ENCODE data around the gene FPGS.
"Not testable (repeated sequence)": the region's sequence is repeated elsewhere in the genome, so short reads cannot be mapped to it uniquely, and the experiment has no call there.

FPGS gene

DNA sequence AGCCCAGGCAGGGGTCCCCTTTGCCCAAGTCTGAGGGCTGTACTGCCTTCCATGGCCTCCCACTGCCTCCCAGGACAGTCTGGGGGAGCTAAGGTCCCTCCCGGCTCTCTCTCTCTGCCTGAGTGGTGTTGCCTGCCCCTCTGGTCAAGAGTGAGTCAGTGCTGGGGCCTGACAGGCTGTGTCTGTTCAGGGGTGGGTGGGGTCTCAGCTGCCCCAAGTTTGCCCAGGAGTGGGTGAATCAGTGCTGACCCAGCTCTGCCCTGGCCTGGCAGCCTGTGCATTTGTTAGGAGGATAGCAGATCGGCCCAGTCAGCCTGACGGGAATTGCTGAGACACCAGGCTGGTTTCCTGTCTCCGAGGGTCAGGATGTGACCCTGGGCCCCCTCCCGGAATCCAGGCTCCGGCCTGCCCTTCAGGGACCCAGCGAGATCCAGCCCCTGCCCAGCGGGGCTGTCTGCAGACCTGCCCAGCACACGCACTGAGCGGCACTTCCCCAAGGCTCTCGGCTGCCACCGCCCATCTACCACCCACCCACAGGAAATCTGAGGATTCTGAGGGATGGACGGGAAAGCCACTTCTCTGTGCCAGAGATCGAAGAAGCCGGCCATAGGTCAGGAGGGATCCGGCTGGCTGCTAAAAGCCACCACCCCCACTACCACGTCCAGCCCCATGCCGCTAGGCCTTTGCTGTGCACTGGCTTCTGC lies 35.8 kb downstream of the FPGS start:
- peak in 1 of 2 experiments; percentile 15 for DNase-seq (ENCODE audit: low read depth in 2 of 2)

DNA sequence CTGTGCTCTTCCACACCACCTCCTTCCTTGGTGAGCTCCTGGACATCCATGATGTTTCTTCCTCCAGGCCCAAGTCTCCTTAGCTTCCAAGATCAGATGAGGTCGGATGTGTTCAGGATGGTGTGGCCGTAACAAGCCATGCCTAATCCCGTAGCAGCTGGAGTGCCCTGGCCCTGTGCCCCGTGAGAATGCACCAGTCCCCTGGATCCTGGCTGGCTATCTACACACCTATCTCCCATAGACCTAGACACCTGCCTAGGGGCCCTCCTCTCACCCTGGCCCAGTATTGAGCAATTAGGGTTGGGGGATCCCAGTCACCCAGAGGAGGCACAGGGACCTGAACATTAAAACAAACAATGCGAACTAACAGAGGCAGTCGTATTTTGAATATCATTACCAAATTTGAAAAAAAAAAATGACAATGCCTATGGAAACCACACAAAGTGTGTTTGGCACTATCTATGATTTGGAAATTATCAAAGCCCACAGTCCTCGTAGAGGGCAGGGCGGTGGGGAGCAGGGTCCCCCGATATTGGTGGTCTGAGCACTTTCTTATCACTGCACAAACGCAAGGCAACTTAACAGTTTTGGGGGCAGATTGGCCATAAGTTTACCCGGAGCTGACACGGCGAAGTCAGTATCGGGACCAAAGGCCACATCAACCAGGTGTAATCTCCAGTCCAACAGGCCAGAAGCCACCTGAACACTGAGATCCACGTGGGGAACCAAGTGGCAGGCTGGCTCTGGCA lies 38.6 kb downstream of the FPGS start:
- DNase-seq (ENCODE audit: low read depth in 2 of 2), result no peak

DNA sequence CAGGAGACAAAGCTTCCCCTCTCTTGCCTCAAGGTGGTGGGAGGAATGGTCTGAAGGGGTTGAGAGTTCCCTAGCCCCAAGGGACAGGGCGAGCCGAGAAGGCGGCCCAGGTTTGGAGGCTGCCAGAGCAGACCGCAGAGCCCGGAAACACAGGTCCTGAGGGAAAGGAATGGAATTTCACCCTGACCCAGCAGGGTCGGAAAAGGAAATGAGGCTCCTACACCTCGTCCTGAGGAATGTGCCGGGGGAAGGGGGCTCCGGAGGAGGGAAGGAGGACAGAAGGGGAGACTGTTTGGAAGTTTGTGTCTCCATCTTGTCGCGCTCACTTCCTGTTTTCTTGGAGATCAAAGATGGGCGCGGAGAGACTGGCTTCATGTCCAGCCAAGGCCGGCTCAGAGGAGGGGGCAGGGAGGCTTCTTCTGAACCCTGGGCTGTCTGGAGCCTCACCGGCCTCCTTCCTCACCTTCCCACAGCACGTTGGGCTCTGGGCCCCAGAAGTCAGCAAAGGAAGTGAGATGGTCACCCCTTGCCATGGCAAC lies 42.2 kb downstream of the FPGS start:
- no peak for DNase-seq (ENCODE audit: low read depth in 2 of 2)

DNA sequence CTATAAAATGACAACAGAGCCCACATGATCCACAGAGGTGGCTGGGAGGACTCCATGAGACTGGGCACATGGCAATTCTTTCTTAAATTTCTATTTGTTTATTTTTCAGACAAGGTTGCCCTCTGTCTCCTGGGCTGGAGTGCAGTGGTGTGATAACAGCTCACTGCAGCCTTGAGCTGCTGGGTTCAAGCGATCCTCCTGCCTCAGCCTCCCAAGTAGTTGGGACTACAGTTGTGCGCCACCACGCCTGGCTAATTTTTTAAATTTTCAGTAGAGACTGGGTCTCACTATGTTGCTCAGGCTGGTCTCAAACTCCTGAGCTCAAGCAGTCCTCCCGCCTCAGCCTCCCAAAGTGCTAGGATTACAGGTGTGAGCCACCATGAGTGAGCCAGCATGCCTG lies 42.9 kb downstream of the FPGS start:
- DNase-seq (ENCODE audit: low read depth in 2 of 2), result not testable (repeated sequence)

DNA sequence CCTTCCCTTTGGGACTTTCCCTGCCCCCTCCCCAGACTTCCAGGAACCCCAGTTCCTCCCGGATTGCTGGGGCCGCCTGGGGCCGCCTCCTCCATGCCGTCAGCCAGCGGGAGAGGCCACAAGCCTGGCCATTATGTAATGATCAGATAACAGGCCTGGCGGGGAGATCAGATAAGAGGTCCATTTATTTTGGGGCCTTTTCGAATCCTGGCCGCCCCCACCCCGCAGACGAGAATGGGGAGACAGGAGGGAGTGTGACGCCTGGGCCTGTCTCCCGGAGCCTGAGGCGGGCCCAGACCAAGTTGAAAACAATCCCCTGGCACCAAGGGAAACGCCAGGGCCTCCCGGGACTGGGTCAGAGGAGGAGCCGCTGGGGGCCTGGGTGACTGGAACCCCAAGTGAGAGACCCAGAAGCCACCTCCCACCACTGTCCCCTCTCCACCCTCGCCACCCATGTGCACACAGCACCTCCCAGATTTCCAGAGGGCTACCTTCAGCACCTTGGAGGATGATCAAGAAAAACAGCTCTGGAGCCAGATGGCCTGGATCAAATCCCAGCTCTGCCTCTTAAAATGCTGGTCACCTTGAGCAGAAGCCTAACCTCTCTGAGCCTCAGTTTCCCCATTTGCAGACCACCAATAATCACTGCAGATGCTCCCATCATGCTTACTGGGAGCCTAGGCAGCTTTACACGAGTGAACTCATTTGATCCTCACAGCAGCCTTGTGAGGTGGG lies 43.9 kb downstream of the FPGS start:
- DNase-seq (ENCODE audit: low read depth in 2 of 2), result no peak

DNA sequence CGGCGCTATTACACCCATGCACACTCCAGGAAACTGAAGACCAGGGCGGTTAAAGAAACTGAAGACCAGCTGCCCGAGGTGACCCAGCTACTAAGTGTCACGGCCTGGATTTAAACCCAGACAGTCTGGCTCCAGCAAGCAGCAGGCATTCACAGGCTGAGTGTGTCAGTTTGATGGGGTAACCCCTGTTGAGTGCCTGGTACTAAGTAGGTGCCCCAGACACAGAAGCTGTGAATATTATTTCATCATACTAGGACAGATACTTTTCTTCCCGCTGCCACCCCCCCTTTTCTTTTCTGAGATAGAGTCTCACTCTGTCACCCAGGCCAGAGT lies 44.5 kb downstream of the FPGS start:
- no peak for DNase-seq (ENCODE audit: low read depth in 2 of 2)

DNA sequence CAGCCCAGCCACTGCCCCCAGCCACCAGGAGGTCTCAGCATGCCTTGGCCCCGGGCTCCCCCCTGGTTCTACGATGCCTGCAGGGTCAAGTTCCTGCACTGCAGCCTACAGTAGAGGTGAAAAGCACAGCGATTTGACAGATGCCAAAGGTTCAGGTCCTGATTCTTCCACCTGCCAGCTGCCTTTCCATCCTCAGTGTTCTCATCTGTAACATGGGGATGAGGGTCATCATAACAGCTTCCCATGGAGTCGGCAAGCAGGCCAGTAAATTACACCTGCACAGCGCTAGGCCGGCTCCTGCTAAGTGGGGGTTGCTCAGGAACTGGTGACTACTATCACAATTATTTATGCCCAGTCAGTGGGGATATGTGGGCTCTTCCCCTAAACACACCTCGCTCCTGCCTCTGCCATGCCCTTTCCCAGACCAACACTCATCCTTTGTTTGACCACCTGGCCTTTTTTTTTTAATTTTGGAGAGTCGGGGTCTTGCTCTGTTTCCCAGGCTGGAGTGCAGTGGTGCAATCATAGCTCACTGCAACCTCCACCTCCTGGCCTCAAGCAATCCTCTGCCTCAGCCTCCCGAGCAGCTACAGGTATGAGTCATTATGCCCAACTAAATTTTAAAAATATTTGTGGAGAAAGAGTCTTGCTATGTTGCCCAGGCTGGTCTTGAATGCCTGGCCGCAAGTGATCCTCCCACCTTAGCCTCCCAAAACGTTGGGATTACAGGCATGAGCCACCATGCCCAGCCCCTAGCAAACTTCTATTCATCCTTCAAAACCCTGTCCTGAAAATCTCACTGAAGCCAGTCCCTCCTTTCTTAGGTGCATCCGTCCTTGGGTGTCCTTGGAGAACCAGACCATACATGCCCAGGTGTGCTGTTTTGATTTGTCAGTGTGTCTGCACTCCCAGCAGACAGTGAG lies 45.4 kb downstream of the FPGS start:
- DNase-seq (ENCODE audit: low read depth in 2 of 2), result no peak

DNA sequence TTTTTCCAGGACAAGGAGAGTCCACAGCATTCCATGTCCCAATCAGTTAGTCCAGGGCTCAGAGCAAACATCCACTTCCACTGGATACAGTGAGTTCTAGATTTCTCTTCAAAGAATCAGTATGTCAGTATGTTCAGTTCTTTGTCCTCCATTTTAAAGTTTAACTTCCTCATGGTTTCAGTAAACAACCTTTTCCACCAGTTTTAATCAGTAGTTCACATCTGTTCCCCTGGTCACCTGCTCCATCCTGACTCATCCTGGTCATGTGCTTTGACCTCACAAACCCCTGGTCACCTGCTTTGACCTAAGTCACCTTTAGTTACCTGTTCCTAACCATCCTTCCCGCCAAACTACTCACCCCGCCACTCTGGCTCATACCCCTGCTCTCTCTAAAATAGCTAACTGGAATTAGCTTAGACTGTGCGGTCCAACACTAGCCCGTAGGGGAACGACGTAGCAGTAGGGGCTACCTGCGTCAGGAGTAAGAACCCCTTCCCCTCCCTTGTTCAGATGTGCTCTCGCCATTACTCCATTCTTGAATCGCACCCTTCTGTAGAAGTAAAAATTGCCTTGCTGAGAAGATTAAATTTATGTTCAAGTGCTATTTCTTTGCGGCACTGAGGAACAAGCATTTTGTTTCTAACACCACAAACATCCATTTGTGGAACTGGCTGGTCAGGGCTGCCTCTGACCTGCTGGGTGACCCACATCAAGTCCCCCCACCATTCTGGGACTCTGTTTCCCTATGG lies 46.2 kb downstream of the FPGS start:
- DNase-seq (ENCODE audit: low read depth in 2 of 2), result no peak

DNA sequence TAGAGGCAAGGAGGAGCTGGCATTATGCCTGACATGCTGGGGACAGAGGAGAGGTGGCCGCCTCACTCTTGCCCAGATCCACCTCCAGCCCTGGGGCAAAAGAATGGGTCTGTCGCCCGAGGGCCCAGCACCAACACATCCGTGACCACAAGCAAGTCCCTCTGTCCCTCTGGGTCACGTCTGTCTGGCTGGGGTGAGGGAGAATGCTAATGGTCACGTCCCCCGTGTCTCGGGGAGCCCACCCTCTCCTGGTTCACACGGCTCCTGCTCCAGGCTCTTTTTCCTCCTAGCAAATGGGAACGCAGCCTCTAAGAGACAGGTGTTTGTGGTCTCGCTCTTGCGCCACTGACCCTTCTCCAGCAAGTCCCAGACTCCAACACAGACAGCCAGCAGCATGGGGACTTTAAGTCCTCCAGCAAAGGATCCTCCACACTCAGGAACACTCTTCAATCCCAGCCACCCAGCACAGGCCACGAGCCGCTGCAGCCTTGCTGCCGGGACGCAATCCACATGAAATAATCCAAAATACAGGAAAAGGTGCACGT lies 47.7 kb downstream of the FPGS start:
- DNase-seq (ENCODE audit: low read depth in 2 of 2), result no peak

DNA sequence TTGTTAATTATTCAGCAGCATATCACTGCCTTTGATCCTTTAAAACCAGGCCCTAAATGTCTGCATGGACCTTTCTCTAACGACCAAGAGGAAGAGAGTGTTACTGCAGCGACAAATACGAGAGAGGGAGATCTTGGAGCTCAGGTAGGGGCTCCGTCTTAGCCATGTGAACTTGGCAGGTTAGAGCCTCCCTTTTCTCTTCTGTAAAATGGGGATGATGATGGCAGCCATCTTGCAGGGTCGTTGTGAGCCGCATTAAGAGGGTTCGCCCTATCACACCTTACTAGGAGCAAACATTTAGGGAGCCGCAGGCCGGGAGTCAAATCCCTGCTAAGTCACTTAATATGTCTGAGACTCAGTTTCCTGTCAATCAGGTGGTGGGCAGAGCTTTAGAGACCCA lies 50.1 kb downstream of the FPGS start:
- DNase-seq (ENCODE audit: low read depth in 2 of 2), result no peak

DNA sequence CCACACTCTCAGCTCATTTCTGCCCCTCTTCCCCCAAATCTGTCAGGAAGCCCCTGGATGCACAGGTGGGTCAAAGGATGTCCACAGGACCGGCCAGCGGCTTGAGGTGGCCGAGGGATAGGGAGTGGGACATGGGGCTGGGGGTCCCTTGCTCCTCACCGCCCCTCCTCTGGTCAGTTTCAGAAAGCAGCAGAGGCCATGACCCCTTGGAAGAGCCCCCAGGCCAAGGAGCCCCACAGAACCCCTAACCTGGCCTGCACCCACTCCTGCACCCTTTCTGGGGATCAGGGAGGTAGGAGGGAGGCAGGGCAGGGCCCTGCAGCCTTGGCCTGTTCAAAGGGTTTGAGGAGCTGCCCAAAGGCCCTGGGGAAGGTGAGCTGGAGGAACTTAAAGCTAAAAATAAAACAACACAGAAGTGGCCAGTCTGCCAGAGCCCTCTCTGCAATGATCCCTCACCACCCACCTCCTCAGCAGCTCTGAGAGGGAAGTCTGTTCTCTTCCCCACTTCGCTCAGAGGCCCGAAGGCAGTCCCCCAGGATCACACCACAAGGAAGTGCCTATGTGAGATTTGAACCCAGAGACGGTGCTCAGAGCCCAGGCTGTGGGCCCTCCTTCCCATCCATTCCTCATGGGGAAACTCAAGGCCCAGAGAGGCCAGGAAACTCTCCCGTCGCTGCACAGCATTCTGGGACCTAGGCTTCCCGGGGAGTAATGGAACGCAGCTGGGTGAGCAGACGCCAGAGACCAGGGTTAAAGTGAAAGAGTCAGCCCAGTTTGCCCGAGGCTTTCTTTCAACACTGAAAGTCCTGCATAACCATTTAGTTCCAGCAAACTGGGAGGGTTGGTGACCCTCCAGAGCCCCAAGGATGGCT lies 50.9 kb downstream of the FPGS start:
- no peak for DNase-seq (ENCODE audit: low read depth in 2 of 2)

DNA sequence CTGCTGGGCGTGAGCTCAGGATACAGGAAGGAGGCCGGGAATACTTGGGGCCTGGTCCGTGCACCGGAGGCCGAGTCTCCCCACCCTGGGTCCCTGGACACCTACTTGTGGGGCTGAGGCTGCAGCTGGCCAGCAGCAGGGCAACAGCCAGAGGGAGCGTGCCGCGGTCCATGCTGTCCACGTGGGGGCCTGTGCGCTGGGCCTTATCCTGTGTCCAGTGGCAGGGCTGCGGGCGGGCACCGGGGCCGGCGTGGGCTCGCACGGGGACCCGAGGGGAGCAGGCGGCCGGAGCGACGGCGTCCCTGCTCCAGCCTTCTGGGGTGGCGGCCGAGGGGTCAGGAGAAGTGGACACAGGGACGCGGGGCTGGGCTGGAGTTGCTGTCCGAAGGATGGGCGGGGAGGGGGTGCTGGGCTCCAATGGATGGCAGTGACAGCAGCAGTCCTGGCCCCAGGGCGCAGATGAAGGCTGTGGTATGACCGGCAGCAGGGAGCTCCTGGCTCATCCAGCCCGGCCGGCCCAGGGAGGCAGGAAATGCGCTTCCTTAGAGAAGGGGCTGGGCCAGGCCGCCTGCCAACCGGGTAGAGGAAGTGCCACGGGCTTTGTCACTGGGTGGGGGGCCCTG lies 51.6 kb downstream of the FPGS start, which contains the start of gene ENG:
Gene ENG, minus strand, starts transcription at position 475 of the 623 bp plus-strand sequence. Its CDS starts 303 bp downstream, at position 172.
- DNase-seq (ENCODE audit: low read depth in 2 of 2), result no peak

DNA sequence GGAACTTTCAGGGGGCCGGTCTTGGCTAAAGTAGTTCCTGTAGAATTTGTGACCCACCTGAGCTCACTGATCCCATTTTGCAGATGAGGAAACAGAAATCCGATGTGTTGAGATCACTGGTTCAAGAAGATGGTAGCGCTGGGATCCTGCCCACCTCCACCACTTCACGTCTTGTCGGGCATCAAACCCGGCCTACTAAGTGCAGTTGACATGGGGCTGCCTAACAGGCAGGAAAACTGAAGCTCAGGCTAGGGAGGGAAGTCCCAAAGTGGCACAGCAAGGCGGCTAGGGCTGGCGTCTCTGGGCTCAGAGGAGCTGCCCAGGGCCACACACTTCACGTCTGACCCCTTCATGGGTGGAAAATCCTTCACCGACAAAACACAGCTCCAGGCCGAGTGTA lies 52.3 kb downstream of the FPGS start:
- no peak for DNase-seq (ENCODE audit: low read depth in 2 of 2)

DNA sequence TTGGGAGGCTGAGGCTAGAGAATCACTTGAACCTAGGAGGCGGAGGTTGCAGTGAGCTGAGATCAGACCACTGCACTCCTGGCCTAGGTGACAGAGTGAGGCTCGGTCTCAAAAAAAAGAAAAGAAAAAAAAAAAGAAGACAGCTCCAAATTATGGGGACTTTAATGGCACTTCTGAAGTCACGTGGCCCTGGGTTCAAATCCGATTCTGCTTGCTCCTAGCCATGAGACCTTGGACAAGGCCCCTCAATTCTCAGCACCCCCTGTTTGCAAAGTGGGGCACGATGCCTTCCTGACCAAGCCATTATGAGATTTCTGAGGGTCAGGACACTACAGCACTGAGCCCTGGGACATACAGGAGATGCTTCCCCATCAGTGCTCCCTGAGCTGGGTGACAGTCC lies 52.8 kb downstream of the FPGS start:
- no peak for DNase-seq (ENCODE audit: low read depth in 2 of 2)

DNA sequence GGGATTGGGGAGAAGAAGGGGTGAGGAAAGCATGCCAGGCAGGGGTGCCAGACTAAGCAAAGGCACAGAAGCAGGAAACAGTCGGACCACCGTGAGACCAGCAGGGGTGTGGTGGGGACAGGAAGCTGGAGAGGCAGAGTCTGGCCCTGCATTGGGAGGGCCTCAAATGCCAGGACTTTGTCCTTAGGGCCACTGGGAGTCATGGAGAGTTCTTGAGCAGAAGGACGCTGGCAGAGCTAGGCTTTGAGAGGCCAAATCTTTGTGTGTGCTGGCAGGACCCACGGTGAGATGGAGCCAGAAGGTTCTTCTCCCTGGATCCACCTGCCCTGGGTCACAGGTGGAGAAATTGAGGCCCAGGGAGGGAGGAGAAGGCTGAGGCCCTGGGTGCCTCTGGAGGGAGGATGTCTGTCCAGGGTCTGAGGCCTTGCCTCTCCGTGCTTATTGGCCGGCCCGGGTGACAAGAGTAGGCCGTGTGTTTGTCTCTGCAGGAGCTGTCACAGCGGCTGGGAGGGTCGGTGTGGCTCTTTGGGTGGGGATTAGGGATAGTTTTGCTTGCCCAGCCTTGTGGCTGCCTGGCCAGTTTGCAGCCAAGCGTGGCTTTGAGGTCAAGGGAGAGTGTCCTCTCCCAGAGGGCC lies 53.5 kb downstream of the FPGS start:
- no peak for DNase-seq (ENCODE audit: low read depth in 2 of 2)

DNA sequence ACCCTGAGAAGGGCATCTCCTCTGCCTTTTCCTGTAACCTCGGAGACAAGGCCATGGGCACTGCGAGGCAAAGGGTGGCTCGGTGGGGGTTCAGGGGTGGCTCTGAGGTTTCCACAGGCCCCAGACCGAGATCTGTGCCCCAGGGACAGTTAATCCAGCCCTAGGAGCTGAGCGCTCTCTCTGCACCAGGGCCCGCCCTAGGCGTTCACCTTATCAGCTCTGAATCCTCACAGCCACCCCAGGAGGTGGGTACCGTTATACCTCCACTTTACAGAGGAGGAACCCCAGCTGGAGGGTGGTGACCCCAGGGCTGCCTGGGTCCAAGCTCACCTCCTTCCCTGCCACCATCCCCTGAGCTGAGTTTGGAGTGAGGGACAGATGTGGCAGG lies 54.0 kb downstream of the FPGS start:
- no peak for DNase-seq (ENCODE audit: low read depth in 2 of 2)

DNA sequence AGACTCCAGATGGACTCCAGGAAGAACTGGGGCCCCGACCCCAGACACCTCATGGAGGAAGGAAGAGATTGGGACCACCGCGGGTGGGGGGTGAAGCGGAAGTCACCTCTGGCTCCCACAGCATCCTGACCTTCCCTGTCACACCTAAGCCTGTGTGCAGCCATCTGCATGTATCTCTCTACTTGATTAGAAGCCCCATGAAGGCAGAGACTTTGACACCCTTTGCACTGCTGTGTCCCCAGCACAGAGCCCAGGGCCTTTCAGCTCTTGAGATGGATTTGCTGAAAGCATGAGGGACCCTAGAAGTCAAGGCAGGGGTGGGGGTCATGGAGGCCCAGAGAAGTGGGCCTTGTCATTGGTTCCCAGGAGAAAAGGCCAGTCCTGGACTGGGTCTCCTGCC lies 54.6 kb downstream of the FPGS start:
- DNase-seq (ENCODE audit: low read depth in 2 of 2), result no peak

DNA sequence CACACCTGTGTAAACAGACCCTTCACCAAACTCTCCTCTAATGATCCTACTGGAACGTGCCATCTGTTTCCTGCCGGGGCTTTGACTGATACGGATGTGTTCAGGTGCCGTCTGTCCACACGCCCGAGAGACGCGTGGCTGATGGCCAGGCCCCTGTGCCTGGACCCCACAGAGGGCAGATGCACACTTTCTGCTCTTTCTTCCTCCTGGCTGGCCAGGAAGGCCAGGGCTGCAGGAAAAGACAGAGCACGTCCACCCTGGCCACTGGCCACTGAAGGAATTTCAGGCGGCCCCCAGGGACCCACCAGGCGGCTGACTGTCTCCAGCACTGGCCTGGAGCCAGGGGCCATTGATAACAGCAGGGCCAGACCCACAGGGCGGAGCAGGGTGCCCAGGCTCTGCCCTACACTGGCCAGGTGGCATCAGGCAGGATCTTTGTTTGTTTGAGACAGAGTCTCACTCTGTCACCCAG lies 55.4 kb downstream of the FPGS start:
- no peak for DNase-seq (ENCODE audit: low read depth in 2 of 2)

Measured in fibroblast of skin of left quadriceps (primary cell).